Dermis blood vessel endothelial cell (primary cell): Measurements from ENCODE around the gene CALCOCO1. TPM values are rescaled to one million over a fixed set of nuclear protein-coding genes. Genes with fewer than 3 reads are reported as not detected.
"Not testable (repeated sequence)": the region's sequence is repeated elsewhere in the genome, so short reads cannot be mapped to it uniquely, and the experiment has no call there.

Experiments
- DNase-seq: peaks from one replicate; pipeline ENCODE4 v3.0.0; 2010
- total RNA-seq: library from RNA; depleted of rRNA; stranded (reverse); fragments of >200 nt; gene quantifications from 2 replicates; pipeline ENCODE4 v1.2.3, GENCODE V29; 2014

The CALCOCO1 gene
- total RNA-seq, 1 donor from 2014 or later = 98.4 TPM

- DNase-seq = no peak
Measured at GRCh38 chr12:53696655-53697331, 30.5 kb downstream of the CALCOCO1 start.

GRCh38 chr12:53696285-53696654 is 31.0 kb downstream of the CALCOCO1 start:
- DNase-seq = peak; percentile 94

DNA sequence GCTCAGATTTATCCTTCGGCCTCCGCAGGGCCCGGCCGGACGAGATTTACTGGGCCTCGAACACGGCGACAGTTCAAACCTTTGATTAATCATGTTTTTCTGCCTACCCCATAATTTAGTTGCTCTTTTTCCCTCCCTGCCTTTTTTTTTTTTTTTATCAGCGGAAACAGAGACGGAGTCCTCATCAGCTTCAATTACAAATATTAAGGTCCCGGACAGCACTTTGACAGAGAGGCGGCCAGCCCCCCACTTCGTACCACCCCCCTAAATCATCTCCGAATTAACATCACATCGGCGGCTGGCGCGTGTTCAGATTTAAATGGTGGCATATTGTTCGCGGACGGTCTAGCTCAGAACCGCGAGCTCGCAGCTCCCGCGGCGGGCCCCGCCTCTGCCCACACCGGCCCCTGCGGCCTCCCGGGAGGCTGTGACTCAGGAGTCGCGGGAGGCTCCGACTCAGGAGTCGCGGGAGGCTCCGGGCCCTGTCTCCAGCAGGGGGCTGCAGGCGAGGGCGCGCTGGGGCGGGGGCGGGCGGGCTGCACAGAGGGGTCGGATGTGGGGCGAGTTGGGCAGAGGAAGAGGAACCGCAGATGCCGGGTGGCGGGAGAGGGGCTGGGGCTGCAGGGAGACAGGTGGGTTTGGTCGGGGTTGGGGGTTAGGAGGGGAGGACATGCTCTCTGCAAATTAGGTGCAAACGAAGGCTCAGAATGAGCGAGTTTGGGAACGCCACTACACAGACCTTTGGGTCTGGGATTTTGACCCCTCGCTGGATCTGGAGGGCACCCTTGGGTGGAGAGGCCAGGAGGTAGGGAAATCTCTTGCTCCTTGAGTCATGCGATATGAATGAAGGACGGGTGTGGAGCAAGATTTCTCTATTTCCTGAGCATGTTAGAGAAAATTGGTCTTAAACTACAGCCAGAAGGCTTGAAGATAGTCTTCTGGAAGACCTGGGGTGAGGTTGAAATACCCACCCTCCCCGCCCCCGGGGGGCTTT is 31.8 kb downstream of the CALCOCO1 start:
- DNase-seq = peak; percentile 61

DNA sequence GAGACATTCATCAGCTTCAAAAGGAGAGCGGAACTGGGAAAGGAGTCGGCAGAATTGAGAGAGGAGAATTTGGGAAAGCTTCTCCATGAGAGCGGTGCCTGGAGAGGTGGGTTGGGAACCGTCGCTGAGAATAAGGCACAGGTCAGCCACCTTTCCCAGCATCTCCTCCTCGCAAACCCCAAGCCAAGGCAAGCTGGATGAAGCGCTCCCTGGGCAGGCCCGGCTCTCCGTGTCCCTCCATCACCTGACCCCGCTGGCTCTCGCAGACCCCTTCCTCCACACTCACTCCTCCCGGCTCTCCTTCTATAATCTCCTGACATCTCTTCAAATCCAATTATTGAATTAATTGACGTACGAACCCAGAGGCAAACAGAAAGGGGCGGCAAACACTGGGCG is 32.5 kb downstream of the CALCOCO1 start:
- DNase-seq = no peak

DNA sequence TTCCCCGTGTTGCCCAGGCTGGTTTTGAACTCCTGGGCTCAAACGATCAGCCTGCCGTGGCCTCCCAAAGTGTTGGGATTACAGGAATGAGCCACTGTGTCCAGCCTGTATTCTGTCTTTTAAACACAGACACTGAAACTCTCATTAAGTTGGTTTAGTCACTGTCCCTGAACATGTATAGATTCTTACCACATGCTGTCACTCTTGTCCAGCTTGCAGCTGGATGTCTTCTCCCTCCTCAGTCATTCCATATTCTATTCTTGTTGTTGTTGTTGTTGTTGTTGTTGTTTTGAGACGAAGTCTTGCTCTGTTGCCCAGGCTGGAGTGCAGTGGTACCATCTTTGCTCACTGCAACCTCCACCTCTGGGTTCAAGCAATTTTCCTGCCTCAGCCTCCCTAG is 39.1 kb downstream of the CALCOCO1 start:
- no peak for DNase-seq

DNA sequence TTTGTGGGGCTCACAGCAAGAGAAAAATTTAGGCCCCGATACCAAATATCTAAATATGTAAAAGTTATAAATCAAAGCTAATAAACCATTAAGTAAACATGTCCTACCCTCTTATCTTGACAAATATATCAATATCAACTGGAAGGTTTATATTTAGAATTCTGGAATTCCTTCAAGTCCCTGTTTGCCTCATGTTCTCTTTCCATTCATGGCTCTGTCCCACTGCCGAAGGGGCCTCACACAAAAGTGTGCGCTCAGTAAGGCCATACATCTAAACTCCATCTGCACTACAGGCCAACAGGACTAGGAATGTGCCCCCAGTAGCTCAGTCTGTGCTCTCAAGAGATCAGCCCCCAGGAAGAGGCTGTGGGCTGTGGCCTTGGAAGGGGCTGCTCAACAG is 40.8 kb downstream of the CALCOCO1 start:
- no peak for DNase-seq

DNA sequence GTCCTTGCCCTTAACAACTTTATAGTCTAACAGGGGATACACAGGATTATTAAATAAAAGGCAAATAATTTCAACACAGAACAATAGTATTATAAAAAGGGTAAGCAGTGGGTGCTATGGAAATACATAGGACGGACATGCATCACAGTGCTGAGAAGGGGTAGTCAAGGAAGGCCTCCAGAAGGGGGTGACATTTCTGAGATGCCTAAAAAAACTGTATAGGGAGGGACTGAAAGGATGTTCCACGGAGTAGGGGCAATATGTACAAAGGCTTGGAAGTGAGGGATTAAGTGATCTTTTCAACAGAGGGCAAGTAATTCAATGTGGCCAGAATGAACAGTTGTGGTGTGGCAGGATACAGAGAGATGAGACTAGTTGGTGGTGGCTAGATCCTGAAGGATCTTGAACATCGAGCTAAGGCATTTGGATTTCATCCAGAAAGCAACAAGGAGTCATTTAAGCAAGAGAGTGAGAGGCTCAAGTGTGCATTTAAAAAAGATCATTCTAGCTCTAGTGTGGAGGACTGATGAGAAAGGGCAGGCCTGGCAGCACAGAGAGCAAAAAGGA is 42.5 kb downstream of the CALCOCO1 start:
- no peak for DNase-seq

GRCh38 chr12:53683983-53684382 is 43.3 kb downstream of the CALCOCO1 start:
- DNase-seq = no peak

- DNase-seq = no peak
Measured at GRCh38 chr12:53683494-53683893, 43.8 kb downstream of the CALCOCO1 start.

DNA sequence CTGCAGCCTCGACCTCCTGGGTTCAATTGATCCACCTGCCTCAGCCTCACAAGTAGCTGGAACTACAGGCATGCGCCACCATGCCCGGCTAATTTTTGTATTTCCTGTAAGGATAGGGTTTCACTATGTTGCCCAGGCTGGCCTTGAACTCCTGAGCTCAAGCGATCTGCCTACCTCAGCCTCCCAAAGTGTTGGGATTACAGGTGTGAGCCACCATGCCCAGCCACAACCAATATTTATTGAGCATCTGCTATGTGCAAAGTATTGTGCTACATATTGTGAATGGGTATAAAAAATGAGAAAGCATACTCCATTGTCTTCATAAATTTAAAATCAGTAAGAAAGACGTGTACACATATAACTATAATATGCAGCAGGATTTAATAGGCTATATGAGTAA is 47.2 kb downstream of the CALCOCO1 start:
- not testable (repeated sequence) for DNase-seq

DNA sequence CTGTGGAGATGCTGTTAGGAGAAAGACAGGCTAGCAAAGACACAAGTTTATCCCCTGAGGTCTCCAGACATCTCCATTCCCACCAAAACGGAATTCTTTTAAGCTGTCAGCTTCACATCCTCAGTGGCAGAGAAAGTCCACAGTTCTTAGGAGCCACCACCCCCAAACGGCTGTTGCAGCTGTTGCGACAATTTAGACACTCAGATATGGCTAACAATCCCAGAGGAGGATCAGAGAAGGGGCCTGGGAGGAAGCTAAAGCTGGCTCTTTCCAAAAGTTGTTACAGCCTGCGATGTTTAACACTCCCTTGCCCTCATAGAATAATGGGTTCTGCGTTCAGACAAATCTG is 49.5 kb downstream of the CALCOCO1 start:
- DNase-seq = no peak

DNA sequence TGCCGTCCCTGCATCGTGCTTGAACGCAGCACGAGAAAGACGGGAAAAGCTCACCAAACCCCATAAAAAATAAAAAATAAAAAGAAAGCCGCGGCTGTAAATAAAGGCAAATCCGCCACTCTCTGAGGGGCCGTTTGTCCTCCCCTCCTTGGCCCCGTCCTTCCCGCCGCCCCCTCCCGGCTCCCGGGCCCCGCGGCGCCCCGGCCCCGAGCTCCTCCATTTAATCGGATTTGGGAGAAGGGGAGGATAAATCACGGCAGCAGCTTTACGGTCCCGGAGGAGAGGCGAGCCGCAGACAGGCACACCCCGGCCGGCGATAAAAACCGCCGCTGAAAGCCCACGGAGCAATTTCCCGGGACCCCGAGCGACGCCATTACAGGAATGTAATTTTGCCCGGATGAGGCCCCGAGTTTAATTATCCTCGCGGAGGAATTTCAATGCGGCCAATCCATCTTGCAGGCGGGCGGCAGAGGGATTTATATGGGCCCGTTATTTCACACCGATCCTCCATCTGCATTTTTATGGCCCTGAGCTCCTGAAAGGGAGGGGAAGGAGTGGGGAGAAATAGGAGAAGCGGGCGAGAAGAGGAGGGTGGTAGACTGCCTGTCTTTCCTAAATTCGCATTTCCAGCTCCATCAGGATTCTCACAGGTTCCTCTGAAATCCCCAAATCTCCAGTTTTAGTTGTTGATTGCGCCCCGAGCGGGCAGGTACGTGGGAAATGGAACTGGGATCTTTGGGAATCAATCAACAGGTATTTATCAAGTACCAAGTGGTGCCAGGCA is 50.0 kb downstream of the CALCOCO1 start:
- DNase-seq = peak; percentile 32

DNA sequence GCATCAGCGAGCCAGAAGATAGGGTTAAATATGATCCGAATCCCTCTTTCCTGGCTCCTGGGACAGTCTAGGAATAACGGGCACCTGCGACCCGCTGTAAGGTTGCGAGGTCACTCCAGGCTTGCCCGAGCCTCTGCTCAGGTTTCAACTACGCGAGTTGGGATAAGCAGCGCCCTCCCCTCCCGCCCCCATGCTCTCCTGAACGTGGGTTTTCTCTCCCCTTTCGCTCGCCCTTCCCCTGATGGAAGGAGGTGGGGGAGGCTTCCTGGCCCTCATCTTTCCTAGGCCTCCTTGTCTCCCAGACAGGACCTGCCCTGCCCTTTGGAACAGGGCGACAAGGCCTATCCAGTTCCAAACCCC is 50.6 kb downstream of the CALCOCO1 start:
- no peak for DNase-seq

- peak; percentile 99 for DNase-seq
Measured at GRCh38 chr12:53675701-53676607, 51.3 kb downstream of the CALCOCO1 start, which contains the start of gene ATP5MC2. Gene ATP5MC2, minus strand, starts transcription at chr12:53676083. Its CDS starts 3,469 bp downstream, at chr12:53672614.

DNA sequence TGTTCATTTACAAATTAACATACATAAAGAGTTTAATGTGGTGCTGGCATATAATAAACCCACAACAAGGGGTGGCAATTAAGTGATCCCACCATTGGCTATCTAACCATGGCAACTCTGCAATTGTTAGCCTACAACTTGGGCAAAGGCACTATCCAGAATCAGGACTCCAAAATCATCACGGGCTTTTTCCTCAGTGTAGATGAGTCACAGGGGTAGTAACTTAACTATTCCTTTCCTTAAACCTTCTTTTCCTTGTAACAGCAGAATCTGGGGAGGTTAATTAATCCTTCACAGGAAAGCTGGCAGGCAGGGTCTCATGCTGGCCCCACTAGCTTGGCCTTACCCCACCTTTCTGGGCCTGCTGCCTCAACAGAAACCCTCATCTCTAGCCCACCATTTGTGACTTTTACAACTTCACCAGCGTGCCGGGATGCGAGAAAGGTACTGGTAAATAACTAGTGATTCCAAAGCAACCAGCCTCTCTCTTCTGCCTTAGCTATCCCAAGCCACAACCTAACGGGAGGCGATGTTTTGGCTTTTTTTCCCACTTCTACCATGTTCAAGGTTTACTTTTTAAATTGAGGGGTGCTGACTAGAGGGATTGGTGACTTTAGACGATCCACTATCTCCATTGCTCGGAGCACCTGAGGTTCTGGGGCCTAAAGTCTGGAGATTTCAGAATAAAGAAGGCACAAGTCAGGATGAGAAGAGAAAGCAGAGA is 52.1 kb downstream of the CALCOCO1 start:
- peak; percentile 13 for DNase-seq

- DNase-seq = no peak
Measured at GRCh38 chr12:53670971-53671370, 56.3 kb downstream of the CALCOCO1 start.

DNA sequence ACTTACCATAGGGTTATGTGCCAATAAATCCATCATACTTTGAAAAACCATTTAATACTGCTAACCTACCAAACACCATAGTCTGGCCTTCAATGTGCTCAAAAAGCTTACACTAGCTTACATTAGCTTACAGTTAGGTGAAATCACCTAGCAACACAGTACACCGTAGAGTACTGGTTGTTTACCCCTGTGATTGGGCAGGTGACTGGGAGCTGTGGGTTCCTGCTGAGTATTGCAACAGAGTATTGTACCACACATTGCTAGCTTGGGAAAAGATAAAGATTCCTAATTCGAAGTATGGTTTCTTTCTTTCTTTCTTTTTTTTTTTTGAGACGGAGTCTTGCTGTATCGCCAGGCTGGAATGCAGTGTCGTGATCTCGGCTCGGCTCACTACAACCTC is 56.9 kb downstream of the CALCOCO1 start:
- DNase-seq = no peak

- DNase-seq = no peak
Measured at GRCh38 chr12:53667080-53667479, 60.2 kb downstream of the CALCOCO1 start.

- no peak for DNase-seq
Measured at GRCh38 chr12:53664936-53665335, 62.3 kb downstream of the CALCOCO1 start.

DNA sequence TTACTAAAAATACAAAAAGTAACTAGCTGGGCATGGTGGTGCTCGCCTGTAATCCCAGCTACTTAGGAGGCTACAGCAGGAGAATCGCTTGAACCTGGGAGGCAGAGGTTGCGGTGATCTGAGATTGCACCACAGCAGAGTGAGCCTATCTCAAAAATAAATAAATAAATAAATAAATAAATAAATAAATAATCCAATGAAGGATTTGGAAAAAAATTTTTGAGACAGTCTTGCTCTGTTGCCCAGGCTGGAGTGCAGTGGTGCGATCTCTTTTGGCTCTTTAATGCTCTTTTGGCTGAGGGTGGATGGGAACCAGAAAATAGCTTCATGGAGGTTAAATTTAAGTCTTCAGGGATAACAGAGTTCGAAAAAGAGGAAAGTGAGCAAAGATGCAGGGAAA is 63.1 kb downstream of the CALCOCO1 start:
- no peak for DNase-seq

DNA sequence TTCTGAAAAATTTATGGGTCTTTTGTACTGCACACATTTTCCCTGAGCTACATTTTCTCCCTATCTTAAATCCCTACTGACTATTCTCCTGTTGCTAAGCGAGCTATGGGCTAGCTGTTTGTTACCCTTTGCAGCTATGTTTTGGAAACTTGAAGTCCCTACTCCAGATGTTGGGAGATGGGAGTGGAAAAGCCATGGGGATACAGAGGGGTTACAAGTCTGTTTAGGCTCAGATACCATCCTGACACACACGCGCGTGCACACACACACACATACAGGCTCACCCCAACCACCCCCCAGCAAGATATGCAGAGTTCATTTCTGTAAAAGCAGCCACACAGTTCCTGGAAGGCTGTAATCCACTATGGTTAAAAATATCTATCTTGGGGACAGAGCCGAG is 67.2 kb downstream of the CALCOCO1 start:
- DNase-seq = no peak
